Hepatocyte (in vitro differentiated cells): ENCODE measurements around the gene SIRT6. TPM values are rescaled to one million over a fixed set of nuclear protein-coding genes. Genes with fewer than 3 reads are reported as not detected.
"Not testable (repeated sequence)": the region's sequence is repeated elsewhere in the genome, so short reads cannot be mapped to it uniquely, and the experiment has no call there.

ENCODE experiments used
- DNase-seq: peaks from one replicate; pipeline ENCODE4 v3.0.0-alpha.2; 2016; ENCODE audit warnings: low spot score
- H2AFZ ChIP-seq: fragments of 200-600 bp; sonication (generic); 2 replicates; pipeline ENCODE4 v1.6.0; 2016; ENCODE audit warnings: antibody characterized with exemption, mild to moderate bottlenecking
- H3K27ac ChIP-seq: fragments of 200-600 bp; sonication (generic); 2 replicates; pipeline ENCODE4 v1.5.1; 2016; ENCODE audit warnings: mild to moderate bottlenecking
- H3K27me3 ChIP-seq: fragments of 200-600 bp; sonication (generic); 2 replicates; pipeline ENCODE4 v1.6.1; 2016
- H3K36me3 ChIP-seq: fragments of 200-600 bp; sonication (generic); replicated peaks from 2 replicates; pipeline ENCODE4 v1.5.1; 2016; ENCODE audit warnings: low read depth; ENCODE audit not compliant: insufficient read depth
- H3K4me1 ChIP-seq: fragments of 200-600 bp; sonication (generic); 2 replicates; pipeline ENCODE4 v1.5.1; 2016; ENCODE audit warnings: mild to moderate bottlenecking, moderate library complexity; ENCODE audit not compliant: insufficient read depth
- H3K4me2 ChIP-seq: fragments of 200-600 bp; sonication (generic); 2 replicates; pipeline ENCODE4 v1.6.0; 2016
- H3K4me3 ChIP-seq: fragments of 200-600 bp; sonication (generic); 2 replicates; pipeline ENCODE4 v1.5.1; 2016; ENCODE audit warnings: mild to moderate bottlenecking
- H3K79me2 ChIP-seq: fragments of 200-600 bp; sonication (generic); 2 replicates; pipeline ENCODE4 v1.6.0; 2017; ENCODE audit warnings: mild to moderate bottlenecking
- H3K9me2 ChIP-seq: fragments of 200-600 bp; sonication (generic); replicated peaks from 2 replicates; pipeline ENCODE4 v1.6.0; 2017; ENCODE audit warnings: mild to moderate bottlenecking; ENCODE audit not compliant: insufficient read depth
- H3K9me3 ChIP-seq: fragments of 200-600 bp; sonication (generic); 2 replicates; pipeline ENCODE4 v1.5.1; 2016; ENCODE audit warnings: low read depth, mild to moderate bottlenecking
- H4K20me1 ChIP-seq: fragments of 200-600 bp; sonication (generic); 2 replicates; pipeline ENCODE4 v1.6.0; 2016; ENCODE audit warnings: mild to moderate bottlenecking; ENCODE audit not compliant: insufficient read depth, poor library complexity, severe bottlenecking
- EZH2 ChIP-seq: fragments of 200-600 bp; sonication (generic); IDR thresholded peaks from 2 replicates; pipeline ENCODE4 v1.6.1; 2016; ENCODE audit warnings: antibody characterized with exemption, mild to moderate bottlenecking, borderline replicate concordance
- EZH2phosphoT487 ChIP-seq: fragments of 200-600 bp; sonication (generic); IDR thresholded peaks from one replicate; pipeline ENCODE4 v1.6.1; 2018; ENCODE audit warnings: antibody characterized with exemption, mild to moderate bottlenecking, low read depth, moderate library complexity; ENCODE audit not compliant: unreplicated experiment, severe bottlenecking
- whole genome bisulfite sequencing: methylation state at CpG from one replicate; pipeline ENCODE4 v1.1.6; 2016; ENCODE audit warnings: low lambda C conversion rate; ENCODE audit errors: missing lambda C conversion rate; 5-methylcytosine and 5-hydroxymethylcytosine counted together
- polyA plus RNA-seq: library from polyadenylated mRNA; unstranded; fragments of >200 nt; fragmentation: Nextera tagmentation; extraction: Ambion mirVana; gene quantifications from 2 replicates; pipeline ENCODE4 v1.2.1, GENCODE V29; 2016
- total RNA-seq: library from RNA; depleted of rRNA; stranded (reverse); fragments of >200 nt; gene quantifications from 2 replicates; pipeline ENCODE4 v1.2.3, GENCODE V29; 2014
- TF ChIP-seq, protein P1 (sequence below): fragments of 200-600 bp; sonication (generic); IDR thresholded peaks from 2 replicates; pipeline ENCODE4 v1.5.1; 2016; ENCODE audit warnings: antibody characterized with exemption, mild to moderate bottlenecking; ENCODE audit not compliant: poor library complexity

Gene SIRT6
- total and polyA plus RNA-seq, 2 experiments from 2014 or later: 9.9 to 15.7 TPM

GRCh38 chr19:4220188-4220587, 37.8 kb upstream of the SIRT6 start:
- H3K27me3 ChIP-seq: no peaks in the 10 kb centered on the region
- no peaks in the 10 kb centered on the region for H3K79me2 ChIP-seq
- no peak for DNase-seq
- no peaks in the 10 kb centered on the region for H3K9me2 ChIP-seq
- no peak overlapping the region for H3K4me2 ChIP-seq
- H3K36me3 ChIP-seq: no peaks in the 10 kb centered on the region
- H3K4me1 ChIP-seq: no peaks in the 10 kb centered on the region
- H3K4me3 ChIP-seq: no peak overlapping the region
- 93% methylated on average over 7 of the region's 7 CpGs for WGBS
- H3K27ac ChIP-seq: no peak overlapping the region
- no peaks in the 10 kb centered on the region for H3K9me3 ChIP-seq
- H2AFZ ChIP-seq: no peak overlapping the region
- TF ChIP-seq, protein P1, sequence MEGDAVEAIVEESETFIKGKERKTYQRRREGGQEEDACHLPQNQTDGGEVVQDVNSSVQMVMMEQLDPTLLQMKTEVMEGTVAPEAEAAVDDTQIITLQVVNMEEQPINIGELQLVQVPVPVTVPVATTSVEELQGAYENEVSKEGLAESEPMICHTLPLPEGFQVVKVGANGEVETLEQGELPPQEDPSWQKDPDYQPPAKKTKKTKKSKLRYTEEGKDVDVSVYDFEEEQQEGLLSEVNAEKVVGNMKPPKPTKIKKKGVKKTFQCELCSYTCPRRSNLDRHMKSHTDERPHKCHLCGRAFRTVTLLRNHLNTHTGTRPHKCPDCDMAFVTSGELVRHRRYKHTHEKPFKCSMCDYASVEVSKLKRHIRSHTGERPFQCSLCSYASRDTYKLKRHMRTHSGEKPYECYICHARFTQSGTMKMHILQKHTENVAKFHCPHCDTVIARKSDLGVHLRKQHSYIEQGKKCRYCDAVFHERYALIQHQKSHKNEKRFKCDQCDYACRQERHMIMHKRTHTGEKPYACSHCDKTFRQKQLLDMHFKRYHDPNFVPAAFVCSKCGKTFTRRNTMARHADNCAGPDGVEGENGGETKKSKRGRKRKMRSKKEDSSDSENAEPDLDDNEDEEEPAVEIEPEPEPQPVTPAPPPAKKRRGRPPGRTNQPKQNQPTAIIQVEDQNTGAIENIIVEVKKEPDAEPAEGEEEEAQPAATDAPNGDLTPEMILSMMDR: no peak
- TF ChIP-seq EZH2phosphoT487 (no peak), EZH2 (no peak)
- H4K20me1 ChIP-seq: no peaks in the 10 kb centered on the region

- not testable (repeated sequence) for H4K20me1 ChIP-seq, H3K27ac ChIP-seq, H3K4me1 ChIP-seq, DNase-seq, H3K9me3 ChIP-seq, H3K4me2 ChIP-seq, H3K9me2 ChIP-seq, H3K79me2 ChIP-seq, H3K27me3 ChIP-seq, H2AFZ ChIP-seq, H3K4me3 ChIP-seq, H3K36me3 ChIP-seq
- 90% methylated on average over 1 of the region's 1 CpG for WGBS
Observed at GRCh38 chr19:4218523-4218922, 36.2 kb upstream of the SIRT6 start.

GRCh38 chr19:4217429-4218264, 35.3 kb upstream of the SIRT6 start:
- Histone ChIP-seq H3K4me1 (no peaks in the 10 kb centered on the region), H2AFZ (no peak overlapping the region), H3K27ac (no peak overlapping the region), H3K9me2 (no peaks in the 10 kb centered on the region), H3K36me3 (no peaks in the 10 kb centered on the region), H3K79me2 (no peaks in the 10 kb centered on the region), H3K27me3 (no peaks in the 10 kb centered on the region), H4K20me1 (no peaks in the 10 kb centered on the region), H3K4me3 (no peak overlapping the region), H3K9me3 (no peaks in the 10 kb centered on the region), H3K4me2 (no peak overlapping the region)
- no peak for TF ChIP-seq EZH2phosphoT487
- TF ChIP-seq, protein P1: no peak
- TF ChIP-seq EZH2: no peak
- DNase-seq: no peak
- 96% methylated on average over 51 of the region's 81 CpGs for WGBS

DNA sequence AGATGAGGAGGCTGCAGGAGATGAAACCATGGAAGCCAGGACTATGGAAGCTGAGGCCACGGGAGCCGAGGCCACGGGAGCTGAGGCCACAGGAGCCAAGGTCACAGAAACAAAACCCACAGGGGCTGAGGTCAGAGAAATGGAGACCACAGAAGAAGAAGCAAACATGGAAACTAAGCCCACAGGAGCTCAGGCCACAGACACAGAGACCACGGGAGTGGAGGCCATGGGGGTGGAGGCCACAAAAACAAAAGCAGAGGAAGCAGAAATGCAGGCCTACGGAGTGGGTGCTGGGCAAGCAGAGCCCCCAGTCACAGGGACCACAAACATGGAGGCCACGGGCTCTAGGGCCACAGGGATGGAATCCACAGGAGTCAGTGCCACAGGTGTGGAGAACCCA, 34.5 kb upstream of the SIRT6 start:
- 90% methylated on average over 6 of the region's 6 CpGs for WGBS
- H4K20me1 ChIP-seq: no peaks in the 10 kb centered on the region
- no peak overlapping the region for H3K4me2 ChIP-seq
- no peak overlapping the region for H2AFZ ChIP-seq
- no peaks in the 10 kb centered on the region for H3K4me1 ChIP-seq
- H3K79me2 ChIP-seq: no peaks in the 10 kb centered on the region
- H3K27me3 ChIP-seq: no peaks in the 10 kb centered on the region
- TF ChIP-seq EZH2phosphoT487 (no peak), EZH2 (no peak)
- TF ChIP-seq, protein P1: no peak
- H3K27ac ChIP-seq: no peak overlapping the region
- no peaks in the 10 kb centered on the region for H3K36me3 ChIP-seq
- no peak overlapping the region for H3K4me3 ChIP-seq
- H3K9me3 ChIP-seq: no peaks in the 10 kb centered on the region
- H3K9me2 ChIP-seq: no peaks in the 10 kb centered on the region
- DNase-seq: no peak
